Gastrocnemius medialis (tissue), 4 donors: ENCODE measurements around the gene EHMT2.

Source experiments
- CTCF ChIP-seq, 5 experiments: fragments of 450-650 bp in 3 of 5; fragments of 200-600 bp in 2 of 5; sonication (generic) in 2 of 5; IDR thresholded peaks in 4 of 5; conservative IDR thresholded peaks in 1 of 5; 1 replicate in 4 of 5; 2 replicates in 1 of 5; pipeline ENCODE4 v1.5.1; 2016 to 2019; ENCODE audit warnings: antibody characterized with exemption in 5 of 5, mild to moderate bottlenecking in 3 of 5, moderate library complexity in 3 of 5
- POLR2A ChIP-seq, 2 donors: fragments of 450-650 bp; IDR thresholded peaks; one replicate each; pipeline ENCODE4 v1.6.1; 2017; ENCODE audit warnings: antibody characterized with exemption in 2 of 2, mild to moderate bottlenecking in 2 of 2, moderate library complexity in 2 of 2

DNA sequence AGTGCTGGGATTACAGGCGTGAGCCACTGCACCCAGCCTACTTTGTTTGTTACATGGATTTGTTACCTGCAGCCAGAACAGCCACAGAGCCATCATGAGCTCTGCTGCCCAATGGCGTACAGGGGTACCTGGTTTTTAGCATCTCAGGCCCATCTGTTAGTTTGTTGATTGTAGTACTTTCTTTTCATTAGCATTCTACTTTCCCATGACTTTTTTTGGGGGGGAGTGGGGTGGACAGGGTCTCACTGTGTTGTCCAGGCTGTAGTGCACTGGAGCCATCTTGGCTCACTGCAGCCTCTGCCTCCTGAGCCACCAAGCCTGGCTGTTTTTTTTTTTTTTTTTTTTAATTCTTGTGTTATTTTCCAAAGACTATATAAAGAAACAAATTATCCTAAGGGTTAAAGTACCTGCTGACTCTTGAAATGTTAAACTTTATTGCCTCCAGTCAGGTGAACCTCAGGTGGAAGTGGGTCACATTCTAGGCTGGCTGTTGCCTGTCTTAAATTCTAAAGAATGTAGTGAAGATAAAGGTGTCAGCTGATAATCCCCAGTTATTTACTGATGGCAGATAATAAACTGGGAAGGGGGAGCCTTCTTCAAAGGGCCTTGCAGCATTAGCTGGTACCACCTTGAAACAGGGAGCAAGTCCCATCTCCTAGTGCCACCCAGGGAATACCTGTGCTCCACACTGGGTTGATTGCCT is 50.1 kb downstream of the EHMT2 start:
- TF ChIP-seq CTCF (IDR thresholded peaks at IDR 0.05 in 4 of 5, conservative IDR thresholded peaks at IDR 0.05 in 1 of 5): no peak
- no peak for TF ChIP-seq POLR2A (IDR thresholded peaks at IDR 0.05)
